Measurements from ENCODE around the gene PRKAB1. TPM values are rescaled to one million over a fixed set of nuclear protein-coding genes. Genes with fewer than 3 reads are reported as not detected.

The PRKAB1 gene
- total RNA-seq, 4 donors from 2014 or later, result 23.3 to 137 (median 37.2) TPM

GRCh38 chr12:119695034-119695433 is 27.1 kb downstream of the PRKAB1 start:
- WGBS, 2 donors (ENCODE audit: low coverage in 1 of 2), result 25 to 85% methylated on average over 1 to 4 of the region's 4 CpGs
- Histone ChIP-seq H3K27me3 (no peaks in the 10 kb centered on the region), H3K36me3 (no peaks in the 10 kb centered on the region), H3K9me3 (no peaks in the 10 kb centered on the region), H3K4me3 (no peak overlapping the region), H3K27ac (no peak overlapping the region), H3K4me1 (peaks cover 0 to 16% (median 0%) of the 10 kb centered on the region in 3 donors)
- no peak for TF ChIP-seq POLR2AphosphoS5 (IDR thresholded peaks at IDR 0.05)
- TF ChIP-seq, protein P1, sequence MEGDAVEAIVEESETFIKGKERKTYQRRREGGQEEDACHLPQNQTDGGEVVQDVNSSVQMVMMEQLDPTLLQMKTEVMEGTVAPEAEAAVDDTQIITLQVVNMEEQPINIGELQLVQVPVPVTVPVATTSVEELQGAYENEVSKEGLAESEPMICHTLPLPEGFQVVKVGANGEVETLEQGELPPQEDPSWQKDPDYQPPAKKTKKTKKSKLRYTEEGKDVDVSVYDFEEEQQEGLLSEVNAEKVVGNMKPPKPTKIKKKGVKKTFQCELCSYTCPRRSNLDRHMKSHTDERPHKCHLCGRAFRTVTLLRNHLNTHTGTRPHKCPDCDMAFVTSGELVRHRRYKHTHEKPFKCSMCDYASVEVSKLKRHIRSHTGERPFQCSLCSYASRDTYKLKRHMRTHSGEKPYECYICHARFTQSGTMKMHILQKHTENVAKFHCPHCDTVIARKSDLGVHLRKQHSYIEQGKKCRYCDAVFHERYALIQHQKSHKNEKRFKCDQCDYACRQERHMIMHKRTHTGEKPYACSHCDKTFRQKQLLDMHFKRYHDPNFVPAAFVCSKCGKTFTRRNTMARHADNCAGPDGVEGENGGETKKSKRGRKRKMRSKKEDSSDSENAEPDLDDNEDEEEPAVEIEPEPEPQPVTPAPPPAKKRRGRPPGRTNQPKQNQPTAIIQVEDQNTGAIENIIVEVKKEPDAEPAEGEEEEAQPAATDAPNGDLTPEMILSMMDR (IDR thresholded peaks at IDR 0.05), result peak in 1 of 4 experiments; percentile 44
- no peak for ATAC-seq

DNA sequence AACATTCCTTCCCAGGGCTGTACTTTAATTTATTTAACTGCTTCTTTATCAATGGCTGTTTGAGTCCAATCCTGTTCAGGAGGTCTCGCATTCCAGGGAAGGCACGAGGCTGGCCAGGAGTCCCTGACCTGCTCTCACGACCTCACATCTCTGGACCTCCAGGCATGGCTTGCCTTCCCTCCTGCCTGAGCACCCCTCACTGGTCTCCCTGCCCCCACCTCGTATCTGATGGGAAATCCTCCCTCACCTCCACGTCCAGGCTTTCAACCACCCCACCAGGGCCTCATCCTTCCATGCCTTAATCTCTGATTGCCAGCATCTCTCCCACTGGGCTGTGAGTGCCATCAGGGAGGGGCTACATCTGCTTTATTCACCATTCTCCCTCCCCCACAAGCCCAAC is 29.0 kb downstream of the PRKAB1 start:
- WGBS, 2 donors (ENCODE audit: low coverage in 1 of 2), result 83 to 85% methylated on average over 1 to 5 of the region's 5 CpGs
- no peak for ATAC-seq
- no peak for TF ChIP-seq EP300 (IDR thresholded peaks at IDR 0.05)
- TF ChIP-seq POLR2AphosphoS5 (IDR thresholded peaks at IDR 0.05), result no peak
- TF ChIP-seq, protein P1 (IDR thresholded peaks at IDR 0.05), result no peak
- TF ChIP-seq POLR2A (IDR thresholded peaks at IDR 0.05), result no peak
- Histone ChIP-seq H3K4me1 (peaks cover 0 to 15% (median 0%) of the 10 kb centered on the region in 3 donors), H3K27ac (no peak overlapping the region), H3K4me3 (no peak overlapping the region), H3K36me3 (no peaks in the 10 kb centered on the region), H3K27me3 (no peaks in the 10 kb centered on the region), H3K9me3 (no peaks in the 10 kb centered on the region)

DNA sequence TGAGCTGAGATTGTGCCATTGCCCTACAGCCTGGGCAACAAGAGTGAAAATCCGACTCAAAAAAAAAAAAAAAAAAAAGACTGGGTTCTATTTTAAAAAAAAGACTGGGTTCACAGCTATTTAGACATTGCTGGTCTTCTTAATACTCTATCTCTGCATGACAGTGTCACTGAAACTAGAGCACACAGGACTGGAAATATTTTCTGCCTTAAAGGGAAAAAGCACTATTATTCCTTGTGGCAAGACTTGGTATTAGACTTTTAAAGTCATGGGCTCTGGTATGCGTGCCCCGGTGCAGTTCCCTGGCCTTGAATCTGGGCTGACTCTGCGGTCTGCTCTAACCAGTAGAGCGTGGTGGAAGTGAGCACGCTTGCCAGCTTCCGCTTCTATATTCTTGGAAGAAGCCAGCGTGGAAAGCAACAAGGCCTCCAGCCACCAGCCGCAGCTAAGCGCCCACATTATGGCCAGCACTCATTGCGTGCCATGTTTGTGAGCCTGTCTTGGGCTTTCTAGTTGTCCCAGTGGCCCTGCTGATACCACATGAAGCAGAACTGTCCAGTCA is 31.3 kb downstream of the PRKAB1 start:
- no peaks in the 10 kb centered on the region for H3K9me3 ChIP-seq
- no peaks in the 10 kb centered on the region for H3K4me1 ChIP-seq
- ATAC-seq, result no peak
- no peak overlapping the region for H3K27ac ChIP-seq
- H3K36me3 ChIP-seq, result no peaks in the 10 kb centered on the region
- 95% methylated on average over 10 of the region's 11 CpGs; no CpG with 5 or more reads in 1 of the 2 donors for WGBS, 2 donors (ENCODE audit: low coverage in 1 of 2)
- H3K4me3 ChIP-seq, result no peak overlapping the region
- H3K27me3 ChIP-seq, result no peaks in the 10 kb centered on the region
- TF ChIP-seq EP300 (IDR thresholded peaks at IDR 0.05) (no peak), POLR2A (IDR thresholded peaks at IDR 0.05) (no peak), POLR2AphosphoS5 (IDR thresholded peaks at IDR 0.05) (no peak)
- TF ChIP-seq, protein P1 (IDR thresholded peaks at IDR 0.05), result no peak

DNA sequence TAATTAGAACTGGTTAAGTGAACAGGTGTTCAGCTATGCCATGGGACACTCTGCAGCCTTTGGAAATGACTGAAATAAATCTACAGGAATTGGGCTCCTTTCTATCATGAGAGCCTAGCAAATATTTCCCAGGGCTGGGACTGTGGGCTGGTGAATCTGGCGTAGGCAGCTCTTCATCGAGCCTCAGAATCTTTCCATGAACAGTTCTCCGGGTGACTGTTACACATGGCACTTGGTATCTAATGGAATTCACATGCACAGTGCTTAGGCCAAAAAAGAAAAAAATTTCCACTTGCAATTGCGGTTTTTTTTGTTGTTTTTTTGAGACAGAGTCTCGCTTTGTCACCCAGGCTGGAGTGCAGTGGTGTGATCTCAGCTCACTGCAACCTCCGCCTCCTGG is 32.1 kb downstream of the PRKAB1 start:
- ATAC-seq, result no peak

More for the DNA sequence above, 32.1 kb downstream of the PRKAB1 start:
- no peak overlapping the region for H3K4me3 ChIP-seq
- TF ChIP-seq POLR2A (IDR thresholded peaks at IDR 0.05), result no peak
- no peak for TF ChIP-seq EP300 (IDR thresholded peaks at IDR 0.05)
- TF ChIP-seq, protein P1 (IDR thresholded peaks at IDR 0.05), result no peak
- TF ChIP-seq POLR2AphosphoS5 (IDR thresholded peaks at IDR 0.05), result no peak
- no peak overlapping the region for H3K27ac ChIP-seq
- no peaks in the 10 kb centered on the region for H3K36me3 ChIP-seq
- no peaks in the 10 kb centered on the region for H3K9me3 ChIP-seq
- no peaks in the 10 kb centered on the region for H3K27me3 ChIP-seq
- 83 to 97% methylated on average over 6 of the region's 6 CpGs for WGBS, 2 donors (ENCODE audit: low coverage in 1 of 2)
- no peaks in the 10 kb centered on the region for H3K4me1 ChIP-seq

All from gastroesophageal sphincter (tissue), 4 donors.